H1 (cell line): Measurements from ENCODE around the gene ENO3. TPM values are rescaled to one million over a fixed set of nuclear protein-coding genes. Genes with fewer than 3 reads are reported as not detected.

Source experiments
- CTCF ChIA-PET: fragments of 300-600 bp; sonication (Branson Sonifier 250); formaldehyde crosslinking; loops from one replicate; lab custom pipeline; 2021; ENCODE audit not compliant: partially characterized antibody; lab: Charles Lee
- POLR2A ChIA-PET: fragments of 300-600 bp; sonication (Branson Sonifier 250); formaldehyde crosslinking; loops from one replicate; lab custom pipeline; 2021; ENCODE audit warnings: inconsistent platforms; ENCODE audit not compliant: partially characterized antibody; lab: Charles Lee
- DNase-seq, 2 experiments: peaks; one replicate each; pipeline versions ENCODE4 v3.0.0 to v3.0.0-alpha.2; 2010 to 2022; ENCODE audit warnings: low spot score in 2 of 2, low read depth in 1 of 2, mixed read lengths in 1 of 2
- FAIRE-seq: peaks from 2 replicates; lab custom pipeline; 2011; peaks lifted over from hg19 to GRCh38; lab: Jason Lieb, UNC
- H2AFZ ChIP-seq: 2 replicates; pipeline ENCODE4 v1.8.1; 2012; ENCODE audit warnings: low read length, inconsistent platforms
- H2AK5ac ChIP-seq: 2 replicates; pipeline ENCODE4 v1.6.1; 2013; ENCODE audit warnings: low read depth, low read length
- H2BK120ac ChIP-seq: replicated peaks from 2 replicates; pipeline ENCODE3; 2013; ENCODE audit warnings: low read depth, low read length, inconsistent platforms
- H2BK12ac ChIP-seq: 2 replicates; pipeline ENCODE4 v1.6.1; 2013; ENCODE audit warnings: low read depth, low read length
- H2BK15ac ChIP-seq: 2 replicates; pipeline ENCODE4 v1.6.1; 2013; ENCODE audit warnings: low read length
- H2BK20ac ChIP-seq: 2 replicates; pipeline ENCODE4 v1.6.1; 2013; ENCODE audit warnings: low read length
- H2BK5ac ChIP-seq: 2 replicates; pipeline ENCODE4 v1.6.1; 2013; ENCODE audit warnings: low read depth, low read length
- H3K14ac ChIP-seq: 2 replicates; pipeline ENCODE4 v1.6.1; 2013; ENCODE audit warnings: inconsistent platforms; ENCODE audit not compliant: insufficient read length
- H3K18ac ChIP-seq: 2 replicates; pipeline ENCODE4 v1.6.1; 2013; ENCODE audit warnings: low read length; ENCODE audit errors: extremely low read depth
- H3K23ac ChIP-seq: 2 replicates; pipeline ENCODE4 v1.6.1; 2013; ENCODE audit warnings: inconsistent platforms; ENCODE audit not compliant: insufficient read length
- H3K23me2 ChIP-seq: 2 replicates; pipeline ENCODE4 v1.6.1; 2013; ENCODE audit warnings: low read depth, low read length
- H3K27ac ChIP-seq: 2 replicates; pipeline ENCODE4 v1.6.1; 2011; ENCODE audit warnings: low read depth, low read length, inconsistent platforms
- H3K27me3 ChIP-seq, 4 experiments: replicated peaks in 1 of 4; 1 replicate in 1 of 4; 2 replicates in 3 of 4; pipeline versions ENCODE4 v1.6.1 to v1.8.1; 2011 to 2013; ENCODE audit warnings: low read length in 3 of 4, mild to moderate bottlenecking in 3 of 4, inconsistent platforms in 2 of 4, mixed read lengths in 2 of 4, moderate library complexity in 1 of 4; ENCODE audit not compliant: control insufficient read depth in 3 of 4, insufficient read depth in 3 of 4; ENCODE audit errors: extremely low read depth in 1 of 4
- H3K36me3 ChIP-seq, 4 experiments: 2 replicates each; pipeline versions ENCODE4 v1.6.1 to v1.8.1; 2011 to 2013; ENCODE audit warnings: mild to moderate bottlenecking in 4 of 4, low read length in 3 of 4, moderate library complexity in 2 of 4, control low read depth in 1 of 4, inconsistent platforms in 1 of 4; ENCODE audit not compliant: insufficient read depth in 4 of 4, control insufficient read depth in 2 of 4
- H3K4ac ChIP-seq: replicated peaks from 2 replicates; pipeline ENCODE3; 2013; ENCODE audit warnings: low read length, low read depth, mixed read lengths, inconsistent platforms; ENCODE audit not compliant: insufficient read length
- H3K4me1 ChIP-seq, 4 experiments: replicated peaks in 1 of 4; 1 replicate in 1 of 4; 2 replicates in 3 of 4; pipeline versions ENCODE4 v1.6.1 to v1.8.1; 2011 to 2013; ENCODE audit warnings: low read length in 3 of 4, inconsistent platforms in 2 of 4, mixed read lengths in 1 of 4; ENCODE audit not compliant: insufficient read depth in 4 of 4, control insufficient read depth in 3 of 4
- H3K4me2 ChIP-seq, 2 experiments: 2 replicates each; pipeline versions ENCODE4 v1.6.1 to v1.8.1; 2011 to 2013; ENCODE audit warnings: low read depth in 2 of 2, low read length in 2 of 2, control low read depth in 1 of 2, inconsistent platforms in 1 of 2, mild to moderate bottlenecking in 1 of 2; ENCODE audit not compliant: insufficient read depth in 1 of 2
- H3K4me3 ChIP-seq, 4 experiments: fragments of 200-600, 300-600 bp in 1 of 4; sonication (generic), shearing (Covaris generic), sonication (Bioruptor Twin) in 1 of 4; 2 replicates each; pipeline versions ENCODE4 v1.5.1 to v1.8.1; 2011 to 2016; ENCODE audit warnings: low read length in 4 of 4, low read depth in 3 of 4, control low read depth in 2 of 4, inconsistent platforms in 2 of 4, mild to moderate bottlenecking in 2 of 4, mixed read lengths in 1 of 4, moderate library complexity in 1 of 4; ENCODE audit not compliant: insufficient read depth in 2 of 4; ENCODE audit errors: extremely low read depth in 1 of 4
- H3K56ac ChIP-seq: replicated peaks from 2 replicates; pipeline ENCODE3; 2013; ENCODE audit warnings: low read depth, mild to moderate bottlenecking, mixed read lengths, low read length, inconsistent platforms; ENCODE audit not compliant: insufficient read length
- H3K79me1 ChIP-seq: 2 replicates; pipeline ENCODE4 v1.6.1; 2013; ENCODE audit warnings: low read depth, low read length, control low read depth
- H3K79me2 ChIP-seq, 2 experiments: 2 replicates each; pipeline versions ENCODE4 v1.6.1 to v1.8.1; 2012 to 2013; ENCODE audit warnings: low read length in 2 of 2, mild to moderate bottlenecking in 2 of 2, inconsistent platforms in 1 of 2; ENCODE audit not compliant: insufficient read depth in 2 of 2, control insufficient read depth in 1 of 2
- H3K9ac ChIP-seq, 4 experiments: replicated peaks in 1 of 4; 1 replicate in 1 of 4; 2 replicates in 3 of 4; pipeline versions ENCODE4 v1.6.1 to v1.8.1; 2011 to 2013; ENCODE audit warnings: low read depth in 3 of 4, low read length in 3 of 4, control low read depth in 2 of 4, mild to moderate bottlenecking in 2 of 4, moderate library complexity in 2 of 4, inconsistent platforms in 1 of 4; ENCODE audit errors: extremely low read depth in 1 of 4
- H3K9me3 ChIP-seq, 2 experiments: 2 replicates each; pipeline versions ENCODE4 v1.6.1 to v1.8.1; 2012 to 2013; ENCODE audit warnings: mild to moderate bottlenecking in 2 of 2, moderate library complexity in 2 of 2, control low read depth in 1 of 2, inconsistent platforms in 1 of 2, low read depth in 1 of 2, low read length in 1 of 2, mixed read lengths in 1 of 2; ENCODE audit not compliant: insufficient read depth in 2 of 2
- H4K20me1 ChIP-seq, 2 experiments: replicated peaks in 1 of 2; 2 replicates each; pipeline versions ENCODE3 to v1.8.1; 2011 to 2013; ENCODE audit warnings: inconsistent platforms in 2 of 2, low read length in 2 of 2, mild to moderate bottlenecking in 1 of 2; ENCODE audit not compliant: insufficient read depth in 2 of 2, control insufficient read depth in 1 of 2
- H4K5ac ChIP-seq: 2 replicates; pipeline ENCODE4 v1.6.1; 2013; ENCODE audit warnings: low read length, low read depth, mixed read lengths, inconsistent platforms; ENCODE audit not compliant: insufficient read length
- H4K8ac ChIP-seq: 2 replicates; pipeline ENCODE4 v1.8.0; 2013; ENCODE audit warnings: mild to moderate bottlenecking, moderate library complexity, low read length, inconsistent platforms; ENCODE audit not compliant: insufficient read depth; ENCODE audit errors: extremely low read depth
- H4K91ac ChIP-seq: replicated peaks from 2 replicates; pipeline ENCODE3; 2013; ENCODE audit warnings: low read length, mixed read lengths, inconsistent platforms; ENCODE audit not compliant: insufficient read length
- CBX5 ChIP-seq: fragments of 300-800, 300-1000 bp; sonication (generic); IDR thresholded peaks from 2 replicates; pipeline ENCODE4 v1.7.1; 2016; ENCODE audit warnings: antibody characterized with exemption, low read length, low read depth
- EGR1 ChIP-seq: IDR thresholded peaks from 2 replicates; pipeline ENCODE4 v1.6.1; 2011; ENCODE audit warnings: low read depth, low read length, borderline replicate concordance
- FOSL1 ChIP-seq: IDR thresholded peaks from 2 replicates; pipeline ENCODE4 v1.6.1; 2011; ENCODE audit warnings: mild to moderate bottlenecking, low read depth, low read length, moderate library complexity; ENCODE audit not compliant: insufficient read depth
- HDAC2 ChIP-seq, 2 experiments: fragments of 300-600 bp in 1 of 2; sonication (generic) in 1 of 2; IDR thresholded peaks; 2 replicates each; pipeline ENCODE4 v1.6.1; 2011 to 2012; ENCODE audit warnings: low read depth in 2 of 2, low read length in 2 of 2, mild to moderate bottlenecking in 2 of 2, moderate library complexity in 2 of 2, borderline replicate concordance in 1 of 2, inconsistent platforms in 1 of 2
- KDM1A ChIP-seq: fragments of 200-600, 300-600 bp; sonication (generic); IDR thresholded peaks from 2 replicates; pipeline ENCODE4 v1.7.1; 2016; ENCODE audit warnings: mild to moderate bottlenecking, low read length, borderline replicate concordance
- PHF8 ChIP-seq: fragments of 200-600 bp; sonication (generic); conservative IDR thresholded peaks from 2 replicates; pipeline ENCODE4 v1.7.1; 2012; ENCODE audit warnings: low read depth, mild to moderate bottlenecking, inconsistent platforms, low read length, moderate library complexity
- SIRT6 ChIP-seq: IDR thresholded peaks from one replicate; pipeline ENCODE4 v1.7.1; 2012; ENCODE audit warnings: low read length, inconsistent platforms
- SP4 ChIP-seq: IDR thresholded peaks from 2 replicates; pipeline ENCODE4 v1.6.1; 2012; ENCODE audit warnings: low read length, inconsistent platforms
- WGBS, 2 experiments: shearing (Covaris generic) in 1 of 2; methylation state at CpG; one replicate each; pipeline versions ENCODE4 v1.1.6 to v1.1.7; 2013 to 2015; ENCODE audit warnings: low lambda C conversion rate in 2 of 2, mixed read lengths in 2 of 2, inconsistent platforms in 1 of 2, low coverage in 1 of 2, missing lambda C conversion rate in 1 of 2; ENCODE audit not compliant: insufficient replicate concordance in 2 of 2, insufficient coverage in 1 of 2, insufficient read length in 1 of 2; ENCODE audit errors: extremely low coverage in 1 of 2, missing lambda C conversion rate in 1 of 2; 5-methylcytosine and 5-hydroxymethylcytosine counted together
- polyA plus RNA-seq, 7 experiments: library from polyadenylated mRNA; depleted of rRNA in 3 of 7; stranded (reverse) in 5 of 7; unstranded in 2 of 7; fragments of >200 nt in 5 of 7; fragments of 200-250 nt in 2 of 7; gene quantifications; 1 replicate in 5 of 7; 2 replicates in 1 of 7; 4 replicates in 1 of 7; pipeline versions ENCODE4 v1.2.1 to v1.2.3, GENCODE V29; 2011 to 2013; ENCODE audit warnings: missing spikeins in 2 of 7, mixed read lengths in 2 of 7
- total RNA-seq: library from RNA; stranded (reverse); fragmentation: NEBNext Ultra II Directional; extraction: Animal tissue kit (Norgen Biotek cat#: 25700); gene quantifications from 2 replicates; pipeline ENCODE4 v1.2.1, GENCODE V29; 2021
- TF ChIP-seq, protein P1 (sequence below): IDR thresholded peaks from 2 replicates; pipeline ENCODE4 v1.6.1; 2012; ENCODE audit warnings: low read length, inconsistent platforms

ENO3 gene
- total and polyA plus RNA-seq, 2 of the 8 experiments (the other 6 are each of a cell fraction or from before 2014, with no cell fraction given) = 25.0 to 25.7 TPM

DNA sequence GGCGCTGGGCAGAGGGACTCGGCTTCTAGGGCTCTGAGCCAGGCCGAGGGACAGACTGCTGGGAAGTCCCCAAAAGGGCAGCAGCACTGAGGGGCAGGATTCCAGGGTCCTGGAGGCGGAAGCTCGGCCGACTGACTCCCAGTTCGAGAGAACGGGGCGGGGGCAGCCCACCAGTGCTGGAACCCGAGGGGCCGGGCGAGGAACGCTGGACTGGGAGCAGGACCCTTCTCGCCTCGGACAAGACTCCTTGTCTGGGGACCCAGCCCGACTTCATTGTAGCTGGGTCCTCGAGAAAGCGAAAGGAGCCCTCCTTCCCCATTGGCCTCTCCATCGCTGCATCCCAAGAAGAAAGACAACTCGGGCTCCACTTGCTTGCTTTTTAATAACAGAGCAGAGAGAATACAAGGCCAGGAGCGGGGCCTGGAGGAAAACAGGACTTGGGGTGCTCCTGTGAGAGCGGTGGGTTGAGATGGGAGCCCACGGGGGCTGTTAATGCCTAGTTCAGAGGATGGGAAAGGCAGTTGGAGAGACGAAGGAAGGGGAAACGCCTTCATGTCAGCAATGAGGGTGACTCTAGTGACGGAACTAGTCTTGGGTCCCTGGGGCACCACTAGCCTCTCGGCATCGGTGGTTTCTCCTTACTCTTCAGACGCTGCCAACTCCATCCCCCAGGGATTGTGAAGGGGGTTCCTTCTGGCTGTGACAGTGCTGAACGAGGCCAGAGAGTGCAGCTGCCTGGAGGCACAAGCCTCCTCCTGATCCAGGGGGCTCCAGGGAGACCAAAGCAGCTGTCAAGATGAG lies 37.0 kb downstream of the ENO3 start:
- Histone ChIP-seq H3K4ac (no peak overlapping the region), H2BK20ac (no peak overlapping the region), H3K9ac (peak overlapping the region in 3 of 4 experiments; percentile 20 to 36 (median 20); a peak in 3 of 7 replicates), H2AK5ac (no peak overlapping the region), H3K23me2 (peaks cover 8% of the 10 kb centered on the region; the same call in 1 of the 2 replicates), H2BK15ac (no peak overlapping the region), H4K91ac (no peak overlapping the region), H3K4me2 (peak overlapping the region; percentile 82 to 96), H2AFZ (peak overlapping the region; percentile 48; the same call in 1 of the 2 replicates), H3K79me2 (no peaks in the 10 kb centered on the region), H3K27me3 (peaks cover 0 to 11% (median 9%) of the 10 kb centered on the region in 4 experiments; a peak in 6 of 7 replicates), H2BK120ac (no peak overlapping the region), H3K23ac (no peak overlapping the region), H3K27ac (no peak overlapping the region), H3K36me3 (no peaks in the 10 kb centered on the region), H3K9me3 (no peaks in the 10 kb centered on the region), H4K8ac (no peak overlapping the region), H3K14ac (no peak overlapping the region), H3K18ac (no peak overlapping the region), H4K20me1 (no peaks in the 10 kb centered on the region), H3K79me1 (no peaks in the 10 kb centered on the region), H4K5ac (peak overlapping the region; percentile 38), H3K4me3 (peak overlapping the region; percentile 59 to 85 (median 66)), H2BK5ac (no peak overlapping the region), H3K56ac (peak overlapping the region; percentile 5), H2BK12ac (no peak overlapping the region), H3K4me1 (peaks cover 0 to 7% (median 4%) of the 10 kb centered on the region in 4 experiments; a peak in 5 of 7 replicates)
- DNase-seq (no peak), FAIRE-seq (no peak)
- POLR2A ChIA-PET = interaction anchor here (1.1 to 10.7 kb wide), 8 partner anchors 9 to 48 kb away, joined by 3 to 128 read pairs (median 8); partner anchors contain the start of genes INCA1, KIF1C, PFN1 and RNF167
- CTCF ChIA-PET = interaction anchor here (0.6 to 6.4 kb wide), 10 partner anchors 8 to 156 kb away, joined by 3 to 43 read pairs (median 8); partner anchors contain the start of genes CHRNE, INCA1 and KIF1C
- 27% methylated on average over 27 of the region's 30 CpGs; no CpG with 5 or more reads in 1 of the 2 experiments for WGBS, 2 experiments
- TF ChIP-seq HDAC2 (IDR thresholded peaks at IDR 0.05; ENCODE audit: borderline replicate concordance in 1 of 2, low read depth in 2 of 2, low read length in 2 of 2) (no peak), FOSL1 (no peak), PHF8 (no peak), SIRT6 (no peak), EGR1 (no peak), KDM1A (no peak), SP4 (no peak), CBX5 (no peak)
- TF ChIP-seq, protein P1, sequence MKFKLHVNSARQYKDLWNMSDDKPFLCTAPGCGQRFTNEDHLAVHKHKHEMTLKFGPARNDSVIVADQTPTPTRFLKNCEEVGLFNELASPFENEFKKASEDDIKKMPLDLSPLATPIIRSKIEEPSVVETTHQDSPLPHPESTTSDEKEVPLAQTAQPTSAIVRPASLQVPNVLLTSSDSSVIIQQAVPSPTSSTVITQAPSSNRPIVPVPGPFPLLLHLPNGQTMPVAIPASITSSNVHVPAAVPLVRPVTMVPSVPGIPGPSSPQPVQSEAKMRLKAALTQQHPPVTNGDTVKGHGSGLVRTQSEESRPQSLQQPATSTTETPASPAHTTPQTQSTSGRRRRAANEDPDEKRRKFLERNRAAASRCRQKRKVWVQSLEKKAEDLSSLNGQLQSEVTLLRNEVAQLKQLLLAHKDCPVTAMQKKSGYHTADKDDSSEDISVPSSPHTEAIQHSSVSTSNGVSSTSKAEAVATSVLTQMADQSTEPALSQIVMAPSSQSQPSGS = no peak
